ENCODE data around the gene PAGE4.
A peak's percentile ranks its signal among the peaks of the same experiment; 100 is the strongest.

PAGE4 gene

GRCh38 chrX:49877397-49878101 lies 48.4 kb downstream of the PAGE4 start:
- no peak for DNase-seq

GRCh38 chrX:49878128-49878833 lies 49.2 kb downstream of the PAGE4 start:
- no peak for DNase-seq

- DNase-seq: peak; percentile 87 to 88
Measured at GRCh38 chrX:49878834-49879655, 49.9 kb downstream of the PAGE4 start, which contains the start of gene USP27X. TSS of gene USP27X (plus strand) at chrX:49879484. CDS start at chrX:49880308, 824 bp downstream.

GRCh38 chrX:49879656-49880277 lies 50.7 kb downstream of the PAGE4 start:
- DNase-seq: no peak

GRCh38 chrX:49880668-49881067 lies 51.6 kb downstream of the PAGE4 start:
- no peak for DNase-seq

Data from CD4-positive, alpha-beta T cell treated with Interleukin-4 for 1 hour (primary cell).